NCI-H446 (cell line): ENCODE measurements around the gene TRIM26.
"Not testable (repeated sequence)": the region's sequence is repeated elsewhere in the genome, so short reads cannot be mapped to it uniquely, and the experiment has no call there.

Source experiments
- DNase-seq, 2 experiments: peaks; one replicate each; lab custom pipeline; 2025; lab: John Stamatoyannopoulos, UW

Gene TRIM26

DNA sequence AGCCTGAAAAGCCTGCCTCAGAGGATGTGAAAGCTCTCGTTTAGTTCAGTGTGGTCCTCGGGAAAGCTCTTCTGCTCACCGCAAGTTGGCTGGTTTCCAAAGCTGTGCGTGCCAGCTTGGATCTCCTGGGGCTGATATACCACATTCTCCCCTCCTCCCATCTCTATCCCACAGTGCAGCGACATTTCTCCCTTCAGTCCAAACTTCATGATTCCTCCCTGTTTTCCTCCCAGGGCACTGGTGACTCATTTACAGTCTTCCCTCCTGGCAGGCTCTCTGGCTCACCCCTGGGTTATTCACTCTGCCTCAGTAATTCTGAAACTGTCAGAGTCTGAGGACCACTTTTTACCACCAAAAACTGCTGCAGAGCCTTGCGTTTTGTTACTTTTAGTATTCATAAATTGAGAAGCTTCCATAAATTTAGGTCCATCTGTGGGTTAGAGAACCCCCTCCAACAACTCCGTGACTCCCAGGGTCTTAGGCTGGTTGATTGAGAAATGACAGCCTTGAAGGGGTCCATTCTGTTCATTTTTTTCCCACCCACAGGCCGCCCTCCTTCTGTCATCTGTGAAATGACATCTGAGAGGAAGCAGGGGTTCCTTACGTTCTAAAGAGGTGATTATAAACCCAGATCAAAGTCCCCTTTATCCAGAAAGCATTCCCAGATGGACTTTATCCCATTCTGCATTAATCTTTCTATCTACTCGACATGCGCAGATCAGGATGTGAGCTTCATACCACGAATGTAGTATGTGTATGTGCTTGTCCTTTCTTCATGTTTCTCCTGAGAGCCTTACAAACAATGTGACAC, 58.3 kb downstream of the TRIM26 start:
- DNase-seq: peak in 1 of 2 experiments; percentile 23

DNA sequence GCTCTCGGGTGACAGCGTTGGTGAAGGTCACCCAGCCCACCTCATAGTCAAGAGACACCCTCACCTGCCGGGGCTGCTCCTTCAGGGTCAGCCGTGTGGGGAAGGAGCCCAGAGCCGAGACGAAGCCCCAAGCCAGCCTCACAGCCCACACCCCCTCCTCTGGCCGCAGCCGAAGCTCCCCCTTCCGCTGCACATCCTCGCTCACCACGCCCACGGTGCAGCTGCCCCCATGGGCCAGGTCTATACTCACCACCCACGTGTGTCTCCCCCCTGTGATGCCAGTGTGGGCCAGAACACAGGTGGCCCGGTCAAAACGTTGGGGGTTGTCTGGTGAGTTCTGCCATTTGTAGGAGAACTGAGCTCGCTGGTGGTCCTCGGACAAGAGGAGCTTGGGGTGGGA, 59.1 kb downstream of the TRIM26 start:
- DNase-seq: no peak

DNA sequence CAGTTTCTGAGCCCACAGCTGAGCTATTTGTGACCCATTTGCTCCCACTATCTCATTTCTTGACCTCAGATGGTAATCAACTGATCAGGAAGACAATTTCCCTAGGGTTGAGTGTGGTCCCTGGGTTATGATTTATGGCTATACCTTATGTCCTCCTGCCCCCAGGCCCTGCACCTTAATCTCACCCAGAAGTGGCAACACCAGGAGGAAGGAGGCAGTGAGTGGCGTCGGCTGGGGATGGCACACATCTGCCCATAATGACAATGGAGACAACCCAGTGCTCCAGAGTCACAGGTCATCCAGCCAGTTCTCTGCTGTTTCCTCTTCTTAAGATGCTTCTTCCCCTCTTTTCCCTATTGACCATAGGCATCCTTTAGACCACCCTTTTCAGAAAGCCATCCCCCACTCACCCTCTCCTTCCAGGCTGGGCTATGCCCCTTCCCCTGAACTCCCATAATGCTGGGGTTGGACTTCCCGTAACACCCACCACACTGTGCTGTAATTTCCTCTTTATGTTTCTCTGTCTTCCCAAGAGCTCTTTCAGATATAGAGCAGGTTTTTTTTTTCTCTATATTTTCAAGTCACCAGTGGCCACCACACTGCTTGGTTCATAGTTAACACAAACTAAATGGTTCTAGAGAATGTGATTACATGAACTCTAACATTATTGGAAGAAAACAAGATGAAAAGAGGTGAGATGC, 60.1 kb downstream of the TRIM26 start:
- no peak for DNase-seq

DNA sequence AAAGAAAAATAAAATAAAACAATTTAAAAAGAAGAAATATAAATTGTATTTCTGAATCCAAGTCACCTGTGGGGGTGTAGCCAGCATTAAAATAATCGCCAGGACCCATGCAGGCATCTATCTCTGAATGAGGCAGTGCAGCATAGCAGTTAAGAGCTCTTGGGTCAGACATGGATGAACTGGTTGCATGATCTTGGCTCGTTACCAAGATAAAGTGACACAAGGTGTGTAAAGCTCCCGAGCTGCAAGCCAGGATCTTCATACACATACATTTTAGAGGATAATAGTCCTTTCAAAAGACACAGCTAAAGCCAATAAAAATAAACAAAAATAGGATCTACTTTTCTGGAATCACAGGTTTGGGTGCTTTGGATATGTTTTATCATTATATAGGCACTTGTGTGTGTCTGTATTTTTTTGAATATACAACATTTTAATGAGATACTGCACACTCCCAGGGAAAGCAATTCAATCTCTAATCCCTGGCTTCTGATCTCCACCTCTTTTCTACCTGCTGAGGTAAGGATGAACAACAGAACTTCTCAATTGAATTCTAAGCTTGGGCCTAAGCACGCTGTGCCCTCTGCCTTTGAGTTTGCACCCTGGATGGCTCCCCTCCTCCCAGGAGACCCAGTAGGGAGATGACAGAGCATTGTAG, 61.1 kb downstream of the TRIM26 start:
- DNase-seq: no peak

DNA sequence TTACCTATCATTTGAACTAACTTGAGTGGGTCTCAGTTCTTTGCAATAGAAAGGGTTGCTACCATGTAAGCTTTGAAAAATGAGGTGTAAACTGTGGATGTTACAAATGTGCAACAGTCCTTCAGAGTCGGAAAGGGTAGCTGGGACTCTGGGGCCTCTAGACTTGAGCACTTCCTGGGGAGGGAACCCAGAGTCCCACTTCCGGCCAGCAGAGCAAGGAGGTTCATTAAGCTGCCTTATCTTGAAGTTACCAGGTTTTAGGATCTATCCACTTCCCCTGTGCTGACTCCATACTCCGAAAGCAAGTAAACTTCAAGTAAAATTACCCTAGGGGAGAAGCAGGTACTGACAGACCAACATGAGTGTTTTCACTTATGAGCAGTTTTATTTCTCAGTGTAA, 61.6 kb downstream of the TRIM26 start:
- DNase-seq: no peak

DNA sequence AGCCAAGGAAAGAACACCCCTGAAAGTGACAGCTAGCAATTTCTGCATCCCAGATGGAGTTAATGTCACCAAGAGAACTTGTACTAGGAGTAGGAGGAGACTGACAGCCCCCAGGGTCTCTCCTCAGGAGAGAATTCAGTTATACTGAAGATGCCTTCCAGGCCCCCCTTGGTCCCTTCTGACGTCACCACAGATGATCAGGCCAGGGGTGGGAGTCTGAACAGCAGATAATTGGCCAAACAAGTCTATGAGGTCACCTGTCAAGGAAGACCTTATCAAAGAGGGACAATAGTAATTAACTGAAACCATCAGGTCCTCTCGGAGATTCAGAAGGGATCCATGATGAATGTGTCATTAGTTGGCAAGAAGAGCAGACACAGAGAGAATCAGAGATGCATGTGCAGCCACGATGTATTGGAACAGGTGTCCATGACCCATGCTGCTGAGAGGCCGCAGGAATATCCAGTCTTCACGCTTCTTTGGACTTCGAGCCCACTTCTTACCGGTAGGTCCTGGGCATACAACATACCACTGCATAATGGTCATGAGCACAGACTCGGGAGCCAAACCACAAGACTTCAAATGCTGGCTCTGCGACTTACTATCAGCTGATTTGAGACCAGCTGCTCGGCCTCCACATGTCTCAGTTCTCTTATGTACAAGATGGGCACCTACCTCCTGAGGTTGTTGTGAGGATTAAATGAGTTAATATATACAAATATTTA, 62.4 kb downstream of the TRIM26 start:
- DNase-seq: no peak

DNA sequence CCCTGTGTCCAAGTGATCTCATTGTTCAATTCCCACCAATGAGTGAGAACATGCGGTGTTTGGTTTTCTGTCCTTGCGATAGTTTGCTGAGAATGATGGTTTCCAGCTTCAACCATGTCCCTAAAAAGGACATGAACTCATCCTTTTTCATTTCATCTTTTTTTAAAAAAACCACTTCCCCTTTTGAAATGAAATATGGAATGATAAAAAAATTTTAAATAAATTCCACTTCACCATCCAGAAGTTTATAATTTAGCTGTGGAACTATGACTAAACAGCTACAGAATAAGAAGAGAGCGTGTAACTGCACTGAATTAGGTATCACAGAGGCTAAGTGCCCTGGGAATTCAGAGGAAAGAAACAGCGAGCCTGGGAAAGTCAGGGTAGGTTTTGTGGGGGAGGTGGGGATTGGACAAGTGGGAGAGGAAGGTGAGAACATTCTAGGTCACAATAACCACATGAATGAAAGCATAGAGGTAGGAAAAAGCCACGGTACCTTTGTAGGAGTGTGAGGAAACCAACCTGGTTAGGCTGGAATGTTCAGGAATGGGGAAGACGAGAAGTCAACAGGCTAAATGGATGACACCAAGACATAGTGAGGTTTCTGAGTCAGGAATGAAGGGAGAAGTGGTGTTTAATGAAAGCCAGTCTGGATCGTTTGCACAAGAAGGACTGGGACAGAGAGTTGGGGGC, 63.2 kb downstream of the TRIM26 start:
- no peak for DNase-seq

DNA sequence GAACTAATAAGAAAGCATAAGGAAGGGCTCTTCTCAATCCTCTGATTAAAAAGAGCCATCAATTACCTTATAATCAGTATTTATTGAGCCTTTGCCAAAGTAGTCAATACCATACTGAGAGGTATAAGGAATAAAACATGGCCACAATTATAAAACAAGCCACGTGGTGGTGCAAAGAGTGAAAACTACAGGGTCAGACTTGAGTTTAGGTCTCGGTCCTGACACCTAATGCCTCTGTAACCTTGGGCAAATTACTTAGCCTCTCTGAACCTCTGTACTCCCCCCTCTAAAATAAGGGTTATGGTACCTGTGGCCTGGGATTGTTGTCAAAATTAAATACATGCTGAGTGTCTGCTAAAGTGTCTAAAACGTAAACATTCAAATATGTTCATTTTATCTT, 64.0 kb downstream of the TRIM26 start:
- DNase-seq: no peak

DNA sequence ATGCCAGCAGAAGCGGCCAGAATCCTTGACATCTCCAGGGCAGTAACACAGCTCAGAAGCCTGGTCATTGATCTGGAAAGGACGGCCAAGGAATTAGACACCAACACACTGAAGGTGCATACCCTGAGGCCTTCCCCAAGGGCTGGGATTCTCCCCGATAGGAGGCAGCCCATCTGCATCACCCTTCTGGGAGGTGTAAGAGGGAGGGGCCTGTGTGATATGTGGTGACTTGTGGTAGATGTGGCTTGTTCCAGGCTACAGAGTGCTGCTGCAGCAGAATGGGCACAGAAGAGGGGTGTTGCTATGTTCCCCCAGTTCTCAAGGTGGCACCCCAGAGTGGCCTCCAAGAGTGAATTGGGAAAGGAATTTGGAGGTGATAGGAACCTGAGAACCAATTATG, 66.1 kb downstream of the TRIM26 start:
- no peak for DNase-seq

DNA sequence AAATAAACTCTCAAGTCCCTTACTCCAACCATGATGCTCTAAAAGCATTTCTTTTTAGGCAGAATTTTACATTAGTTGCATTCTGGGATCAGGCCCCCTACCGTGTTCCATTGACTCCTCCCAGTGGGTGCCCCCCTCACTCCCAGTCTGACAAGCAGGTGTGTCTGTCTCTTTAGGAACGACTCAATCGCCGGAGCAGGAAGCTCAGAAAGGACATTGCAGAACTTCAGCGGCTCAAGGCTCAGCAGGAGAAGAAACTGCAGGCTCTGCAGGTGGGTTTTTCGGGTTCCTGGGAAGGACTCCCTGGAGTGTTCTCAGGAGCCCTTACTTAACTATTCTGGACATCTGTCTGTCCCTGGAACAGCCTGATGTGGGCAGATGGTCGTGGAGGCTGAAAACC, 67.4 kb downstream of the TRIM26 start:
- DNase-seq: no peak

DNA sequence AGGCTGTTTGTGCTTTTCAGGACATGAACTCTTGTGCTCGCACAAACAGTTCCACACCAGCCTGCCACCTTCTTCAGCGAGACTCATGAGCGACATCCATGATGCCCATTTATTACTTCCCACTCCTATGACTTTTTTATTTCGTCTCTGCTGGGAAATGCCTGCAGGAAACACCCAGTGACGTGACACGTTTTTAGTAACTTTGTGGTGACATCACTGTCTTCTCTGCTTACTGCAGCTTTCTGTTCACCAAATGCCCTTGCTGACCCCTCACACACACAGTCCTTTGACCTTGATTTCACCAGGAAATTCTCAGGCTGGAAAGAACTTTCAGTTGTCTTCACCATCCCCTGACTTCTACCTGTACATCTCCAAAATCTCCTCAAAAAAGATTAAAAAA, 68.4 kb downstream of the TRIM26 start:
- DNase-seq: no peak

DNA sequence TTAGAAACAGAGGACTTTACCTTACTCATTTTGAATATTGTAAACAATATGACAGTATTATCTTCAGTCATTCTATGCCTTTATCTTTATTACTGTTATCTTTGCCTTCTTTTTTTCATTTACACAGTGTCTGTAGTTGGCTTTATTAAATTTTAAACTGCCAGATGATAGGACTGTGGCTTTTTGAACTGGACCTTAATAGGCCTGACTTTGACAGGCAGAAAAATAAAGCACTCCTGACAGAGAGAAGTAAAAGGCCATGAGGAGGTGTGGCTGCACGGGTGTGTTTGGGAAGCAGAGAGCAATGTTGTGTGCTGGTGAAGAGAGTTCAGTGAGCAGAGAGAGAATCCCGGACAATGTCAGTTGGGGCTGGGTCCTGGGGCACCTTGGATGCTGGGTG, 69.4 kb downstream of the TRIM26 start:
- no peak for DNase-seq

DNA sequence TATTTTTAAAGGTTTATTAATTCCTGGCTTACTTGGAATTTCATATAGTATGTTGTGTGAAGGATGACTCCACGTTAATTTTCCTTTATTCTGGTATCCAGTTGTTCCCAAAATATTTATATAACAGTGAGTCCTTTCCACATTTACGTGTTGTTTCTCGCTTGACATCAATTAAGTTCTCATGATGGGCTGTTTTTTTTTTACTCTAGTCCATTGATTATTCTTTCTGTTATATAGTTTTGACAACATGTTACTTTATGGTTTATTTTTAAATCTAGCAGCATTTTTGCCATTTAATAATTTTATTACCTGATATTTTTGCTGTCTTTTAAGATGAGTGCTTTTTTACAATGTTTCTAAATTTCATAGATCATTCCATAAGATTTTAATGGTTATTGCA, 70.5 kb downstream of the TRIM26 start:
- no peak for DNase-seq

DNA sequence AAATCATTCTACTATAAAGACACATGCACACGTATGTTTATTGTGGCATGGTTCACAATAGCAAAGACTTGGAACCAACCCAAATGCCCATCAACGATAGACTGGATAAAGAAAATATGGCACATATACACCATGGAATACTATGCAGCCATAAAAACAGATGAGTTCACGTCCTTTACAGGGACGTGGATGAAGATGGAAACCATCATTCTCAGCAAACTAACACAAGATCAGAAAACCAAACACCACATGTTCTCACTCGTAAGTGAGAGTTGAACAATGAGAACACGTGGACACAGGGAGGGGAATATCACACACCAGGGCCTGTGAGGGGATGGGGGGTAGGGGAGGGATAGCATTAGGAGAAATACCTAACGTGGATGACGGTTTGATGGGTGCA, 73.0 kb downstream of the TRIM26 start:
- not testable (repeated sequence) for DNase-seq

DNA sequence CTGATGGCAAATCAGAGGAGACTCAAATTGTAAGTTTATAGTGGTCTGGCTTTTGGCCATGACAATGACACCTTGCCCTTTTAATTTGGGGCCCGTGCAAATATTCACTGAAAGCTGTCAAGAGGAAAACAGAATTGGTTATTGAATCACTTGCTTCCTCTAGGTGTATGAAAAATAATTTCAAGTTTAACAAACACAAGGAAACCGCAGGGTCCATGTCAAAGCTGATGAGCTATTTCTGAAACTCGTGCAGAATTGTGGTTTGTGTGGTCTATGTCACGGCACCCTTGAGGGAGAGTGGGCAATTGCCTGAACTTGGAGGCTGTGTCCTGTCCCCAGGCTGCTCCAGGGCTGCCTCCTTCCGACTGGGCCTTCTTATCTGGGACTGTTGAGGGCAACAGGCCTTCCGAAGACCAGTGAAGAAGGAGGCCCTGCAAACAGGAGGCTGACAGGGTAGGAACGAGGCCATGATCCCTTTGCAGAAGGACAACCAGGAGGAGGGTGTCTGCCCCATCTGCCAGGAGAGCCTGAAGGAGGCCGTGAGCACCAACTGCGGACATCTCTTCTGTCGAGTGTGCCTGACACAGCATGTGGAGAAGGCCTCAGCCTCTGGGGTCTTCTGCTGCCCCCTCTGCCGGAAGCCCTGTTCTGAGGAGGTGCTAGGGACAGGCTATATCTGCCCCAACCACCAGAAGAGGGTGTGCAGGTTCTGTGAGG, 76.5 kb downstream of the TRIM26 start:
- no peak for DNase-seq

DNA sequence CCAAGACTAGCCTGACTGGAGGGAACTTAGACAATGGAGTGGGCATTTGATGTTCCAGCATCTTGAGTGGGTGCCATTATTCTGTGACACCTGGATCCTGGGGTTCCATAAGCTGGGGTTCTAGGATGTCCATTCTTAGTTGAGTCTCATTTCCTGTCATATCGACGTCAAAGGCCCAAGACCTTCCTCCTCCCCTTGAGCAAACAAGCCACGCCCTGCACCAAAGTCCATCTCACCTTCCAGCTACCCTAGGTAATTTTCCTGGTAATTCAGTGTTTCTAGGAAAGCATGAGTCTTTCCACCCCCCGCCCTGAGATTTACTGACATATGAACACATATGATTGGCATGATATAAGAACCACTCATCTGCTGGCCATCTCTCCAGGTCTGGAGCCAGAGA, 77.4 kb downstream of the TRIM26 start, which contains the start of gene TRIM40:
Gene TRIM40, plus strand, starts transcription at position 384 of the 400 bp plus-strand sequence. CDS start 897 bp downstream, outside the sequence.
- no peak for DNase-seq

DNA sequence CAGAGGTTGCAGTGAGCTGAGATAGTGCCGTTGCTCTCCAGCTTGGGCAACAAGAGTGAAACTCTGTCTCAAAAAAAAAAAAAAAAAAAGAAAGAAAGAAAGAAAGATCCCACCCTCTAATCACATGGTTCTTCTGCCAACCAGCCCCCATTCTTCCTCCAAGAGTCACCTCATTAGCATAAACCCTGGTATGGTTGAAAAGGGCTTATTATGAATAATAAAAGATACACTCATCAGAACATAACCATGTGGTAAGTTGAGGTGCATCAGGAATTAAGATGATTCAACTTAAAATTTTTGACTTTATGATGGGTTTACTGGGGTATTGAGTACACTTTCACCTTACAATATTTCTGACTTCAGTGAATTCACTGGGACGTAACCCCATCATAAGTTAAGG, 78.1 kb downstream of the TRIM26 start:
- DNase-seq: no peak
